GM18519 (cell line): ENCODE data around the gene GIPC1.

Experiments used
- ATAC-seq: cut with Tn5 transposase; IDR thresholded peaks from one replicate; pipeline ENCODE4 v1.9.1; 2021; ENCODE audit warnings: mild to moderate bottlenecking, moderate library complexity; ENCODE audit not compliant: unreplicated experiment, low FRiP score

The GIPC1 gene

DNA sequence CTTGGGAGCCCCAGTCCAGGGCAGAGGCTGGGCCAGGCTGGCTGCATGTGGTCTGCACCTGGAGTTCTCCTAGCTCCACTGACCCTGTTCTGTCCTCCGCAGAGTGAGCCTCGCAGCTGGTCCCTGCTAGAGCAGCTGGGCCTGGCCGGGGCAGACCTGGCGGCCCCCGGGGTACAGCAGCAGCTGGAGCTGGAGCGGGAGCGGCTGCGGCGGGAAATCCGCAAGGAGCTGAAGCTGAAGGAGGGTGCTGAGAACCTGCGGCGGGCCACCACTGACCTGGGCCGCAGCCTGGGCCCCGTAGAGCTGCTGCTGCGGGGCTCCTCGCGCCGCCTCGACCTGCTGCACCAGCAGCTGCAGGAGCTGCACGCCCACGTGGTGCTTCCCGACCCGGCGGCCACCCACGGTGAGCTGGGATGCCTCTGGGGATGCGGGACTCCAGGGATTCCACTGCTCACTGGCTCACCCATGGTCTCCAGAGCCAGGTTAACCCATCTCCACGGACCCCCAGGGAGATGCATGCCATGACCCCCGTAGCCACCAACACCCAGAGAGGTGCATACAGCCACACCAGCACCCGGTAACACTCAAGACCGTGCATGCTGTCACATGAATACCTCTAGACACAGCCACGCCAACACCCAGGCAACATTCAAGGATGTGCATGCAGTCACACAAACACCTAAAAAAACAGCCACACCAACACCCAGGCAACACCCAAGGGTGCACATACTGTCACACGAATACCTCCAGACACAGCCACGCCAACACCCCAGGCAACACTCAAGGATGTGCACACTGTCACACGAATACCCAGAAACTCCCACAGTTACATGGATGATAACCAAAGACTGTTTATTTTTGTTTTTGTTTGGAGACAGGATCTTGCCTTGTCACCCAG is 54.6 kb downstream of the GIPC1 start:
- no peak for ATAC-seq

- peak; percentile 59 for ATAC-seq
Measured at GRCh38 chr19:14440049-14440448, 55.9 kb downstream of the GIPC1 start.

DNA sequence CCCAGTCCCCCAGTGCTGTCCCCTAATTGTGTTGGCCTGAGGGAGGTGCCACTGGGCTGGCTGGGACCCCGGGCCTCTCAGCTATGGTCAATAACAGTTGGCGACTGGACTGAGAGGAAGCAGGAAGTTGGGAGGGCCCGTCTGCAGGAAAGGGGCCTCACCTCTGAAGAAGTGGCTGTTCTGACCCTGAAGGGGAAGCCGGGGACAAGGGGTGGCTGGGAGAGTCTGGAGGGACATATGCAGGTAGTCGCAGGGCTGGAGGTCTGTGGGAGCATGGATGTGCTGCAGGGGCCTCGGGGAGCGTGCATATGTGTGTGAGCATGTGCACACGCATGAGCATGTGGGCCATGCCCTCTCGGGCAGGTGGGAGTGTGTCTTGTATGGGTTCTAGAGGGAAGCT is 56.9 kb downstream of the GIPC1 start:
- ATAC-seq, result no peak

DNA sequence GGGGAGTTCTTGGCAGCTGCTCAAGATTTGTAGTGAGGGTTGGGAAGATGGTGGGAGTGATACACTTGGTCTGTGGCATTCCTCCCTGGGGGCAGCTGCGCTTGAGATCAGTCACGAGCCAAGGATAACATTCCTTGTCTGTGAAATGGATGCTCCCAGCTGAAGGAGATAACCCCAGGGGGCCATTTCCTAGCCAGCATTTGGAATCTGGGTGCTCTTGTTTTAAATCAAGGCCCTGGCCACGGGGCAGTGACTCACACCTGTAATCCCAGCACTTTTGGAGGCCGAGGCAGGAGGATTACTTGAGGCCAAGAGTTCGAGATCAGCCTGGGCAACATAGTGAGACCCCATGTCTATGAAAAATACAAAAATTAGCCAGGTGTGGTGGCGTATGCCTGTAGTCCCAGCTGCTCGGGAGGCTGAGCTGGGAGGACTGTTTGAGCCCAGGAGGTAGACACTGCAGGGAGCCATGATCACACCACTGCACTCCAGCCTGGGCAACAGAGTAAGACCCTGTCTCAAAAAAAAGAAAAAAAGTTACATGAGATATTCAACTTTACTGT is 58.3 kb downstream of the GIPC1 start:
- ATAC-seq, result no peak

DNA sequence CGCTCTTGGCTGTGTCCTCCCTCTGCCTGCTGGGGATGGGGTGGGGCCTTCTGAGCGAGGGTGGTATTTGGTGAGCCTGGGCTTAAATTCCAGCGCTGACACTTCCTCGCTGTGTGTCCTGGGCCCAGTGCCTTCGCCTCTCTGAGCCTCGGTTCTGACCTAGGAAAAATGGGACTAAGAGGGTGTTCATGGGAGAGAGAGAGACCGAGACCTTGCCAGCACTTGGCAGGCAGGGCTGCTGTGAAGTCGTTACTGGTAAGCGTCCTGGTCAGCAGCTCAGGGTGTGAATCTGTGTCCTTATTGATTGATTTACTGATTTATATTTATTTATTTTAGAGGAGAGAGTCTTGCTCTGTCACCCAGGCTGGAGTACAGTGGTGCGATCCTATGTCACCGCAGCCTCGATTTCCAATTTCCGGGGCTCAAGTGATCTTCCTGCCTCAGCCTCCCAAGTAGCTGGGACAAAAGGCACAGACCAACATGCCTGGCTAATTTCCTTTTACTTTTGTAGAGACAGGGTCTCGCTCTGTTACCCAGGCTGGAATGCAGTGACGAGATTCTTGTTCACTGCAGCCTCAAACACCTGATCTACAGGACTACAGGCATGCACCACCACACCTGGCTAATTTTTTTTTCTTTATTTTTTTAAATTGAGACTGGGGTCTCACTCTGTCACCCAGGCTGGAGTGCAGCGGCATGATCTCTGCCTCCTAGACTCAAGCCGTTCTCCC is 60.4 kb downstream of the GIPC1 start:
- no peak for ATAC-seq

- no peak for ATAC-seq
Measured at GRCh38 chr19:14434543-14435319, 61.2 kb downstream of the GIPC1 start.

DNA sequence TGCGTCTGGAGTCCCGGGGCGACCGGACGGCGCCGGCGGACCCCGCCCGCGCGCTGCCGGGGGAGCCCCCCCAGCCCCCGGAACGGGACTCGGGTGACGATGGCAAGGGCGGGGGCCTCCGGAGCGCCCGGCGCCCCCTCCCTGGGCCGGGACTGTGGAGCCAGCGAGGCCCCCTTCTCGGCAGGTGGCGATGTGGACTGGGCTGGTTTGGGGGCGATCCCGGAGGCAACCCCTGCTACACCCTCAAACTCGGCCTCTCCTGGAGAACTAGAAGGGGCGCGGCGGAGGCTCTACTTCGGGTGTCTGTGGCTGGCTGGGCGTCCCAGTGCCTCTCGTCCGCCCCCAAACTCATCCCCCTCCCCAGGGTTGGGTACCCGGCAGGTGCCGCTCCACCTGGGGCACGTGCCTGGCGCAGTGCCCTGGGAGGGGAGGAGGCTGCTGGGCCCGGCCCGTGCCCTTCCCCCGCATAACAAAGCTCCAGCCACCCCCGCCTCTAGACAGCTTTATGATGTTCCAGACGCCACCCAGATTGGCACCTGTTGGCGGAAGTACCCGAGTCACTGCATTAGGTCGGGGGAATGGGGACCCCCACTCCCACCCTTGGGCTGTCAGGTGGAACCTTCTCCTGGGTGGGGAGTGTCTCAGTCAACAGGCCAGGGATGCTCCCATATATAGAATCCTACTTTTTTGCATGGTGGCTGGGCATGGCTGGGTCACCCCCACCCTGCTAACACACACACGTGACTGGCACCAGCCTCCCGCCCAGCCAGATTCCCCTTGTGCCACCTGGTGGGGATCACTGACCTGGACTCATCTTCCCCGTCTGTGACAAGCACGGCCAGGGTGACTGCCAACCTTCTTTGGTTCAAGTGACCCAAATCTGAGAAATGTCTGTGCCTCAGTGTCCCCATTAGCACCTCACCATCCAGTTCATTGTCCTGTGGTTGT is 62.1 kb downstream of the GIPC1 start:
- no peak for ATAC-seq

DNA sequence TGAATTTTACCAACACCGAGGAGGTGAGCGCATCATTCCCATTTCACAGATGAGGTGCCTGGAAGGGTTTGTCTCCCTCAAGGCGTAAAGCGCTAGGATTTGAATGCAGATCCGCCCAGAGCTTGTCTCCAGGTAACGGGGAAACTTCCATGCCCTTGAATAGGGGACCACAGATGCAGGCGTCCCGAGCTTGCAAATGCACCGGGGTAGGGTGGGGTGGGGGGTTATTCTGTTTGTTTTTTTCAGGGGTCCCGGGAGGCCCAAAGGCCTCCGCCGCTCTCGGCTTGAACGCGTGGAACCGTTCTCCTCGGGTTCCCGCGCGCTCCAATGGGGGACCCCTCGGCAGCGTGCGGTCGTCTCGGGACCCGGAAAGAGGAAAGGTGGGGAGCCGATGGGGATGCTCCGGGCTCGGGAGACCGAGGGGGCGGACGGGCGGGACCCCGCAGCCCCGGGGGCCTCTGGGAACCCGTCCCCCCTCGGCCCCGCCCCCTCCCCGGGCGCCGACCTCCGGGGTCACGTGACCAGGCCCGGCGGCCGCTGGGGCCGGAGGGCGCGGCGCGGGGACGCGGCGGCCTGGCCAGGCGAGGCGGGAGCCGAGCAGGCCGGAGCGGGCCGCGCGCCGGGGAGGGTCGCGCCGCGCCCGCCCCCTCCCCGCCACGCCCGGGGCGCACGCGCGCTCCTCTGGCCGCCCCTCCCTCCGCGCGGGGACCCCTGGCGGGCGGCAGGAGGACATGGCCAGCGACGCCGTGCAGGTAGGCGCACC is 63.0 kb downstream of the GIPC1 start, which contains the start of gene PKN1:
Gene PKN1, plus strand, starts transcription at position 516 of the 763 bp plus-strand sequence. Its CDS starts 216 bp downstream, at position 732.
- no peak for ATAC-seq

DNA sequence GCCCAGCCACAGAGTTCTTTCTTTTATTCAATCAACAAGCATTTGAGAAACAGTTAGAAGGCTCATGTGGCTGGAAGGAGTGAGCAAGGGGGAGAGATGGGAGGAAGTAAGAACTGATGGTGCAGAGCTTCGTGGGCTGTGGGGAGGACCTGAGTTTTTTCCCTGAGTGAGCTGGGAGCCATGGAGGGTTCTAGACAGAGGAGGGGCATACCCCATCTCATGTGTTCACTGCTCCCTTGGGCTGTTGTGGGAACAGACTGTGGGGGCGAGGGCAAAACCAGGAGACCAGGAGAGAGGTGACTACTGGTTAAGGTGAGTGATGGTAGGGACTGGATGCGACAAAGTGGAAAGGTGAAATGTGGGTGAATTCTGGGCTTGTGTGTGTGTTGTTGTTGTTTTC is 65.2 kb downstream of the GIPC1 start:
- ATAC-seq, result no peak

DNA sequence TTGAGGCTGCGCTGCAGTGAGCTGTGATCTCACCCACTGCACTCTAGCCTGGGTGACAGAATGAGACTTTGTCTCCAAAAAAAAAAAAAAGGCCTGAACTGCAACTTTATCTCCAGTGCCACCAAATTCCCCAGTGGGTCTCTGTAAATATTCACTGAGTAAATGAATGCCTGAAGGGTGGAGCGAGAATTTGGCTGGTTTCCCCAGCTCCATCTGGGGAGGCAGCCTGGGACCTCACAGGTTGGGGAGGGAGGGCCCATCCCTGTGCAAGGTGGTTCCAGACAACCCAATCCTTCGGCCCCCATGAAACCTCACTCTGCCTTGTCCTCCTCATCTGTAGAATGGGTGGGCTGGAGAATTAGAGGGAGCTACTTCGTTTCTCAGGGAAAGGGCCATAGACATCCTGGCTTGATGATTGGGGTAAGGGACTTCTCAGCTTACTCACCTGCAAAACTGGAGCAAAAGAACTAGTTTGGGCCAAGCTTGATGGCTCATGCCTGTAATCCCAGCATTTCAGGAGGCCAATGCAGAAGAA is 67.0 kb downstream of the GIPC1 start:
- ATAC-seq, result no peak
